LNCAP (cell line): ENCODE results near the gene VWA7.

Experiments
- CTCF ChIP-seq: fragments of 450-650 bp; IDR thresholded peaks from 2 replicates; pipeline ENCODE4 v1.5.1; 2017; ENCODE audit warnings: mild to moderate bottlenecking

The VWA7 gene

GRCh38 chr6:31727717-31728671, 49.1 kb downstream of the VWA7 start:
- TF ChIP-seq CTCF = no peak

GRCh38 chr6:31727034-31727716, 50.0 kb downstream of the VWA7 start:
- TF ChIP-seq CTCF = no peak

- TF ChIP-seq CTCF = no peak
Measured at GRCh38 chr6:31725502-31726350, 51.4 kb downstream of the VWA7 start.

GRCh38 chr6:31723980-31724691, 53.0 kb downstream of the VWA7 start:
- TF ChIP-seq CTCF = no peak

- TF ChIP-seq CTCF = no peak
Measured at GRCh38 chr6:31723245-31723979, 53.7 kb downstream of the VWA7 start, which contains the start of gene MPIG6B. TSS of gene MPIG6B (plus strand) at chr6:31723373. CDS start at chr6:31723384, 11 bp downstream.

- no peak for TF ChIP-seq CTCF
Measured at GRCh38 chr6:31722173-31722572, 55.0 kb downstream of the VWA7 start.
